WTC11 (cell line): ENCODE results near the gene ZNF770. TPM values are rescaled to one million over a fixed set of nuclear protein-coding genes. Genes with fewer than 3 reads are reported as not detected.

Experiments used
- ATAC-seq: fragments of 200-7000 bp; cut with Tn5 transposase; 2 replicates; pipeline ENCODE4 v1.10.0; 2021; ENCODE audit warnings: mild to moderate bottlenecking, moderate library complexity
- CTCF ChIA-PET: fragments of 300-600 bp; sonication (Branson Sonifier 250); formaldehyde crosslinking; loops from one replicate; lab custom pipeline; 2021; ENCODE audit warnings: antibody characterized with exemption; lab: Charles Lee
- POLR2A ChIA-PET: fragments of 350-600 bp; sonication (Branson Sonifier 250); formaldehyde crosslinking; loops from one replicate; lab custom pipeline; 2021; ENCODE audit warnings: antibody characterized with exemption; lab: Charles Lee
- DNase-seq: peaks from one replicate; pipeline ENCODE4 v3.0.0; 2021; ENCODE audit warnings: low spot score
- H3K27ac Mint-ChIP-seq: 2 replicates; pipeline ENCODE4 v1.8.0; 2021; ENCODE audit warnings: mixed read lengths
- H3K27me3 Mint-ChIP-seq: 2 replicates; pipeline ENCODE4 v1.8.0; 2021; ENCODE audit warnings: low read depth, mild to moderate bottlenecking, moderate library complexity, mixed read lengths
- H3K36me3 Mint-ChIP-seq: 2 replicates; pipeline ENCODE4 v1.8.0; 2021; ENCODE audit warnings: mixed read lengths
- H3K4me1 Mint-ChIP-seq: 2 replicates; pipeline ENCODE4 v1.8.0; 2022; ENCODE audit warnings: mixed read lengths
- H3K4me3 Mint-ChIP-seq: 2 replicates; pipeline ENCODE4 v1.8.0; 2021; ENCODE audit warnings: mild to moderate bottlenecking, moderate library complexity, mixed read lengths
- H3K9me3 Mint-ChIP-seq: 2 replicates; pipeline ENCODE4 v1.8.0; 2021; ENCODE audit warnings: mixed read lengths
- CBFB ChIP-seq: sonication (generic); formaldehyde crosslinking; IDR thresholded peaks from 2 replicates; pipeline ENCODE4 v1.8.1; 2022; ENCODE audit warnings: mild to moderate bottlenecking, low read depth, missing genetic modification reagents
- FOXP1 ChIP-seq: sonication (generic); formaldehyde crosslinking; IDR thresholded peaks from 2 replicates; pipeline ENCODE4 v1.8.0; 2022; ENCODE audit warnings: missing genetic modification reagents, mild to moderate bottlenecking, moderate library complexity, borderline replicate concordance
- GTF2I ChIP-seq: fragments of 250-450 bp; sonication (Bioruptor Pico); conservative IDR thresholded peaks from 2 replicates; pipeline ENCODE4 v1.4.0; 2021; ENCODE audit warnings: mild to moderate bottlenecking
- RORB ChIP-seq: fragments of 250-450 bp; sonication (Bioruptor Pico); IDR thresholded peaks from 2 replicates; pipeline ENCODE4 v1.9.0; 2021; ENCODE audit warnings: mild to moderate bottlenecking
- ZNF121 ChIP-seq: sonication (generic); formaldehyde crosslinking; IDR thresholded peaks from 2 replicates; pipeline ENCODE4 v1.8.0; 2023; ENCODE audit warnings: missing genetic modification reagents
- ZNF138 ChIP-seq: sonication (generic); formaldehyde crosslinking; conservative IDR thresholded peaks from 2 replicates; pipeline ENCODE4 v1.8.1; 2022; ENCODE audit warnings: mild to moderate bottlenecking, moderate library complexity, missing genetic modification reagents
- ZNF263 ChIP-seq: sonication (generic); formaldehyde crosslinking; IDR thresholded peaks from 2 replicates; pipeline ENCODE4 v1.8.1; 2022; ENCODE audit warnings: low read depth, mild to moderate bottlenecking, moderate library complexity, missing genetic modification reagents
- ZNF423 ChIP-seq: fragments of 250-450 bp; sonication (Bioruptor Pico); IDR thresholded peaks from 2 replicates; pipeline ENCODE4 v2.1.2; 2022; ENCODE audit warnings: mild to moderate bottlenecking, moderate library complexity
- total RNA-seq: library from RNA; stranded (reverse); gene quantifications from 3 replicates; pipeline ENCODE4 v1.2.3, GENCODE V29; 2021
- TF ChIP-seq, protein P1 (sequence below): sonication (generic); formaldehyde crosslinking; IDR thresholded peaks from 2 replicates; pipeline ENCODE4 v1.8.1; 2023; ENCODE audit warnings: mild to moderate bottlenecking, missing genetic modification reagents, moderate library complexity
- TF ChIP-seq, protein P2 (sequence below): sonication (generic); formaldehyde crosslinking; IDR thresholded peaks from 2 replicates; pipeline ENCODE4 v1.8.1; 2023; ENCODE audit warnings: mild to moderate bottlenecking, missing genetic modification reagents
- TF ChIP-seq, protein P3 (sequence below): sonication (generic); formaldehyde crosslinking; IDR thresholded peaks from 2 replicates; pipeline ENCODE4 v1.8.1; 2023; ENCODE audit warnings: mild to moderate bottlenecking, missing genetic modification reagents, borderline replicate concordance
- TF ChIP-seq, protein P4 (sequence below): sonication (generic); formaldehyde crosslinking; IDR thresholded peaks from 2 replicates; pipeline ENCODE4 v1.8.0; 2022; ENCODE audit warnings: mild to moderate bottlenecking, missing genetic modification reagents

The ZNF770 gene
- total RNA-seq, 1 experiment from 2014 or later = 142 TPM

DNA sequence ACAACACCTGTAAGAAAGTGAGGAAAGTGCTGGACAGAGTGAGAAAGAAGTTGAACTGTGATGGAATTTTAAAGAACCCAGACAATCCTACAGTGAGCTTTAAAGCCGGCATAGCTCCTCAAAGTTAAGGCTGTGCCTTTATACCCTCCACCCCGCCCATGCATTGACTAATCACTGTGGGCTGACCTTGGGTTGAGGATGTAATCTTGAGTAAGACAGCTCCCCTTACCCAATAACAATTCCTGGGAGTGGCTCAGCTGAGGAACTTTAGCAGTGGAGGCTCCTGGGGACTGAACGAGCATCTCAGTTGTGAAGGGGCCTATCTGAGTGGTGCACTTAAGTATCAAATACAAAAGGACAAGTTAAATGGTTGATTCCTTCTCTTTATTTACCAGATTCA, 35.7 kb upstream of the ZNF770 start:
- Mint-ChIP-seq H3K4me3 (no peak overlapping the region), H3K36me3 (peaks cover 7% of the 10 kb centered on the region), H3K27me3 (no peaks in the 10 kb centered on the region), H3K4me1 (peaks cover 48% of the 10 kb centered on the region), H3K9me3 (peaks cover 9% of the 10 kb centered on the region)
- CTCF ChIA-PET = interaction anchor here (0.6 to 1.5 kb wide), 3 partner anchors 44 to 421 kb away, joined by 3 to 4 read pairs (median 4); no protein-coding TSS in a partner anchor
- DNase-seq = no peak
- POLR2A ChIA-PET = interaction anchor here (0.8 kb wide), 1 partner anchor 119 kb away, joined by 8 read pairs; no protein-coding TSS in a partner anchor
- peak; percentile 4 for ATAC-seq
- no peak for TF ChIP-seq CBFB (CRISPR knock-in tag)
- TF ChIP-seq, all 79 proteins: peak for 0
- peak overlapping the region; percentile 41 for H3K27ac Mint-ChIP-seq

DNA sequence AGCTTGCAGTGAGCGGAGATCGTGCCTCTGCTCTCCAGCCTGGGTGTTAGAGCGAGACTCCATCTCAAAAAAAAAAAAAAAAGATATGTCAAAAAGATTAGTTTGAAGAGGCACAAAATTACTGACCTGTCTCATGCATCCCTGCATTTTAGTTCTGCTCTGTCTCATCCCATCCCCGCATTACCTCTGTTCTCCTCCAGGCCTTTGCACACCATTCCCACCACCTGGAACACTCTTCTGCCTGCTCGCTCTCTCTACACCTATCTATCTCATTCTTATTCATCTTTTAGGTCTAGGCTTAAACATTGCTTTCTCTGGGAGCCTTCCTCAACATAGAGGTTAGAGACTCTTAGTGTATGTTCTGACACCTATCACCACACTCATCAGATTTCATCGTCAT, 32.9 kb upstream of the ZNF770 start:
- Mint-ChIP-seq H3K4me1 (peaks cover 51% of the 10 kb centered on the region), H3K27ac (peak overlapping the region; percentile 98)

DNA sequence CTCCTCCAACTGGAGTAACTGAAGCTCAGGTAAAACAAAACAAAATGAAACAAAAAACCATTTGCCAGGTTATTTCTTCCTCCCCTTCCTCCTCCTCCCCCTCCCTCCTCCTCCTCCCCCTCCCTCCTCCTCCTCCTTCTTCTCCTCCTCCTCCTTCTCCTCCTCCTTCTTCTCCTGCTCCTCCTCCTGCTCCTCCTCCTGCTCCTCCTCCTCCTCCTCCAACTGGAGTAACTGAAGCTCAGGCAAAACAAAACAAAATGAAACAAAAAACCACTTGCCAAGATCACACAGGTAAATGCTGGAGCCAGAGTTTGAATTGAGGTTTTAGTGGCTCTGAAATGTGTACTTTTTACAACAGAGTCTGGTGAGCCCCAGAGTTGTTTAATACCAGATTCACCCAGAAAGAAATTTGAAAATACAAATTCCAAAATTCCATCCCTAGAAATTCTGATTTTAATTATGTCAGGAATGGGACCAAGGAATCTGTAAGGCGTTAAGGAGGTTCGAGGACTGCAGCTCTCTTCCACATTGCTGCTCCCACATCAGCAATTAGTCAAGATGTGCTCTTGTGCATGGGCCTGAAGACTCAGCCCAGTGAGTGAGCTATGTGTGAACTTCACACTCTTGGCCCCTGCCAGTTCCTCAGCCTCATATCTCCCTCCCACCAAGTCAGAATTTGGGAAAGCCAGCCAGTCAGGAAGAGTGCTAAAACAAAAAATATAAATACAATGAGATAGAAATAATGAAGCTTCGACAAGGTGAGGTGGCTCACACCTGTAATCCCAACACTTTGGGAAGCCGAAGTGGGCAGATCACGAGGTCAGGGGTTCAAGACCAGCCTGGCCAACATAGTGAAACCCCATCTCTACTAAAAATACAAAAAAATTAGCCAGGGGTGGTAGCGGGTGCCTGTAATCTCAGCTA, 31.6 kb upstream of the ZNF770 start:
- CTCF ChIA-PET = interaction anchor here (0.6 to 3.4 kb wide), 36 partner anchors 9 to 1272 kb away, joined by 3 to 22 read pairs (median 5); partner anchors contain the start of genes AQR and ZNF770
- H3K4me1 Mint-ChIP-seq = peaks cover 50% of the 10 kb centered on the region
- POLR2A ChIA-PET = interaction anchor here (0.7 to 1.1 kb wide), 3 partner anchors 43 to 325 kb away, joined by 3 to 4 read pairs (median 3); partner anchors contain the start of gene AQR
- peak overlapping the region; percentile 98 for H3K27ac Mint-ChIP-seq
- H3K27me3 Mint-ChIP-seq = no peaks in the 10 kb centered on the region
- H3K36me3 Mint-ChIP-seq = peaks cover 7% of the 10 kb centered on the region
- TF ChIP-seq FOXP1 (CRISPR knock-in tag) (no peak), ZNF121 (CRISPR knock-in tag) (peak; percentile 84; the same call in 1 of the 2 replicates), ZNF263 (peak; percentile 87), GTF2I (CRISPR knock-in tag) (peak; percentile 41; the same call in 1 of the 2 replicates), RORB (CRISPR knock-in tag) (no peak)
- TF ChIP-seq, protein P1, sequence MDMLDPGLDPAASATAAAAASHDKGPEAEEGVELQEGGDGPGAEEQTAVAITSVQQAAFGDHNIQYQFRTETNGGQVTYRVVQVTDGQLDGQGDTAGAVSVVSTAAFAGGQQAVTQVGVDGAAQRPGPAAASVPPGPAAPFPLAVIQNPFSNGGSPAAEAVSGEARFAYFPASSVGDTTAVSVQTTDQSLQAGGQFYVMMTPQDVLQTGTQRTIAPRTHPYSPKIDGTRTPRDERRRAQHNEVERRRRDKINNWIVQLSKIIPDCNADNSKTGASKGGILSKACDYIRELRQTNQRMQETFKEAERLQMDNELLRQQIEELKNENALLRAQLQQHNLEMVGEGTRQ = 0 out of 2 replicates have a peak, but pooled peaks have one; percentile 11
- TF ChIP-seq, all 79 proteins: peak for 4
- ATAC-seq (peak; percentile 13), DNase-seq (no peak)
- Mint-ChIP-seq H3K4me3 (peak overlapping the region; percentile 45), H3K9me3 (peaks cover 9% of the 10 kb centered on the region)

More for the DNA sequence above, 32.9 kb upstream of the ZNF770 start:
- H3K4me3 Mint-ChIP-seq = no peak overlapping the region
- no peak for DNase-seq
- peaks cover 7% of the 10 kb centered on the region for H3K36me3 Mint-ChIP-seq
- POLR2A ChIA-PET = no interaction called here
- TF ChIP-seq, protein P2, sequence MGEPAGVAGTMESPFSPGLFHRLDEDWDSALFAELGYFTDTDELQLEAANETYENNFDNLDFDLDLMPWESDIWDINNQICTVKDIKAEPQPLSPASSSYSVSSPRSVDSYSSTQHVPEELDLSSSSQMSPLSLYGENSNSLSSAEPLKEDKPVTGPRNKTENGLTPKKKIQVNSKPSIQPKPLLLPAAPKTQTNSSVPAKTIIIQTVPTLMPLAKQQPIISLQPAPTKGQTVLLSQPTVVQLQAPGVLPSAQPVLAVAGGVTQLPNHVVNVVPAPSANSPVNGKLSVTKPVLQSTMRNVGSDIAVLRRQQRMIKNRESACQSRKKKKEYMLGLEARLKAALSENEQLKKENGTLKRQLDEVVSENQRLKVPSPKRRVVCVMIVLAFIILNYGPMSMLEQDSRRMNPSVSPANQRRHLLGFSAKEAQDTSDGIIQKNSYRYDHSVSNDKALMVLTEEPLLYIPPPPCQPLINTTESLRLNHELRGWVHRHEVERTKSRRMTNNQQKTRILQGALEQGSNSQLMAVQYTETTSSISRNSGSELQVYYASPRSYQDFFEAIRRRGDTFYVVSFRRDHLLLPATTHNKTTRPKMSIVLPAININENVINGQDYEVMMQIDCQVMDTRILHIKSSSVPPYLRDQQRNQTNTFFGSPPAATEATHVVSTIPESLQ = no peak
- TF ChIP-seq ZNF138 (no peak), ZNF423 (CRISPR knock-in tag) (no peak)
- TF ChIP-seq, protein P3, sequence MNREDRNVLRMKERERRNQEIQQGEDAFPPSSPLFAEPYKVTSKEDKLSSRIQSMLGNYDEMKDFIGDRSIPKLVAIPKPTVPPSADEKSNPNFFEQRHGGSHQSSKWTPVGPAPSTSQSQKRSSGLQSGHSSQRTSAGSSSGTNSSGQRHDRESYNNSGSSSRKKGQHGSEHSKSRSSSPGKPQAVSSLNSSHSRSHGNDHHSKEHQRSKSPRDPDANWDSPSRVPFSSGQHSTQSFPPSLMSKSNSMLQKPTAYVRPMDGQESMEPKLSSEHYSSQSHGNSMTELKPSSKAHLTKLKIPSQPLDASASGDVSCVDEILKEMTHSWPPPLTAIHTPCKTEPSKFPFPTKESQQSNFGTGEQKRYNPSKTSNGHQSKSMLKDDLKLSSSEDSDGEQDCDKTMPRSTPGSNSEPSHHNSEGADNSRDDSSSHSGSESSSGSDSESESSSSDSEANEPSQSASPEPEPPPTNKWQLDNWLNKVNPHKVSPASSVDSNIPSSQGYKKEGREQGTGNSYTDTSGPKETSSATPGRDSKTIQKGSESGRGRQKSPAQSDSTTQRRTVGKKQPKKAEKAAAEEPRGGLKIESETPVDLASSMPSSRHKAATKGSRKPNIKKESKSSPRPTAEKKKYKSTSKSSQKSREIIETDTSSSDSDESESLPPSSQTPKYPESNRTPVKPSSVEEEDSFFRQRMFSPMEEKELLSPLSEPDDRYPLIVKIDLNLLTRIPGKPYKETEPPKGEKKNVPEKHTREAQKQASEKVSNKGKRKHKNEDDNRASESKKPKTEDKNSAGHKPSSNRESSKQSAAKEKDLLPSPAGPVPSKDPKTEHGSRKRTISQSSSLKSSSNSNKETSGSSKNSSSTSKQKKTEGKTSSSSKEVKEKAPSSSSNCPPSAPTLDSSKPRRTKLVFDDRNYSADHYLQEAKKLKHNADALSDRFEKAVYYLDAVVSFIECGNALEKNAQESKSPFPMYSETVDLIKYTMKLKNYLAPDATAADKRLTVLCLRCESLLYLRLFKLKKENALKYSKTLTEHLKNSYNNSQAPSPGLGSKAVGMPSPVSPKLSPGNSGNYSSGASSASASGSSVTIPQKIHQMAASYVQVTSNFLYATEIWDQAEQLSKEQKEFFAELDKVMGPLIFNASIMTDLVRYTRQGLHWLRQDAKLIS (CRISPR knock-in tag) = no peak
- TF ChIP-seq, protein P4, sequence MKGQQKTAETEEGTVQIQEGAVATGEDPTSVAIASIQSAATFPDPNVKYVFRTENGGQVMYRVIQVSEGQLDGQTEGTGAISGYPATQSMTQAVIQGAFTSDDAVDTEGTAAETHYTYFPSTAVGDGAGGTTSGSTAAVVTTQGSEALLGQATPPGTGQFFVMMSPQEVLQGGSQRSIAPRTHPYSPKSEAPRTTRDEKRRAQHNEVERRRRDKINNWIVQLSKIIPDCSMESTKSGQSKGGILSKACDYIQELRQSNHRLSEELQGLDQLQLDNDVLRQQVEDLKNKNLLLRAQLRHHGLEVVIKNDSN = no peak
- CTCF ChIA-PET = interaction anchor here (0.7 to 1.1 kb wide), 3 partner anchors 40 to 268 kb away, joined by 3 read pairs; no protein-coding TSS in a partner anchor
- no peak for ATAC-seq
- H3K9me3 Mint-ChIP-seq = peaks cover 9% of the 10 kb centered on the region
- H3K27me3 Mint-ChIP-seq = no peaks in the 10 kb centered on the region
